ENCODE results near the gene CCDC138. TPM values are rescaled to one million over a fixed set of nuclear protein-coding genes. Genes with fewer than 3 reads are reported as not detected.

The CCDC138 gene
- total RNA-seq, 2 experiments from 2014 or later, result 4.7 to 5.8 TPM

DNA sequence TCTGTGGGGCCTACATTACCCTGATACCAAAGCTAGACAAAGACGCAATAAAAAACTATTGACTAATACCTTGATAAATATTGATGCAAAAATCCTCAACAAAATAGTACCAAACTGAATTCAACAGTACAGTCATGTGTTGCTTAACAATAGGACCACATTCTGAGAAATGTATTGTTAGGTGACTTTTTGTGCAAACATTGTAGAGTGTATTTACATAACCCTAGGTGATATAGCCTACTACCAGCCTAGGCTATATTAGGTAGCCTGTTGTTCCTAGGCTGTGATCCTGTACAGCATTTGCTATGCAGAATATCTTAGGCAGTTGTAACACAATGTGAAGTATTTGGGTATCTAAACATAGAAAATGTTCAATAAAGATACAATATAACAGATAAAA lies 36.7 kb downstream of the CCDC138 start:
- intact Hi-C loops (cut with DNase I, micrococcal nuclease), result no loop called here
- TF ChIP-seq, protein P1, sequence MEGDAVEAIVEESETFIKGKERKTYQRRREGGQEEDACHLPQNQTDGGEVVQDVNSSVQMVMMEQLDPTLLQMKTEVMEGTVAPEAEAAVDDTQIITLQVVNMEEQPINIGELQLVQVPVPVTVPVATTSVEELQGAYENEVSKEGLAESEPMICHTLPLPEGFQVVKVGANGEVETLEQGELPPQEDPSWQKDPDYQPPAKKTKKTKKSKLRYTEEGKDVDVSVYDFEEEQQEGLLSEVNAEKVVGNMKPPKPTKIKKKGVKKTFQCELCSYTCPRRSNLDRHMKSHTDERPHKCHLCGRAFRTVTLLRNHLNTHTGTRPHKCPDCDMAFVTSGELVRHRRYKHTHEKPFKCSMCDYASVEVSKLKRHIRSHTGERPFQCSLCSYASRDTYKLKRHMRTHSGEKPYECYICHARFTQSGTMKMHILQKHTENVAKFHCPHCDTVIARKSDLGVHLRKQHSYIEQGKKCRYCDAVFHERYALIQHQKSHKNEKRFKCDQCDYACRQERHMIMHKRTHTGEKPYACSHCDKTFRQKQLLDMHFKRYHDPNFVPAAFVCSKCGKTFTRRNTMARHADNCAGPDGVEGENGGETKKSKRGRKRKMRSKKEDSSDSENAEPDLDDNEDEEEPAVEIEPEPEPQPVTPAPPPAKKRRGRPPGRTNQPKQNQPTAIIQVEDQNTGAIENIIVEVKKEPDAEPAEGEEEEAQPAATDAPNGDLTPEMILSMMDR (IDR thresholded peaks at IDR 0.05), result no peak
- POLR2A ChIA-PET, result no interaction called here
- Mint-ChIP-seq H3K27ac (no peak overlapping the region), H3K27me3 (no peaks in the 10 kb centered on the region), H3K4me3 (no peak overlapping the region), H3K9me3 (peaks cover 2% of the 10 kb centered on the region), H3K36me3 (ENCODE audit: low read depth) (peaks cover 43% of the 10 kb centered on the region), H3K4me1 (ENCODE audit: low read depth) (no peaks in the 10 kb centered on the region)
- no peak overlapping the region for H3K4me3 ChIP-seq (ENCODE audit: low read length)
- H3K4me1 ChIP-seq (ENCODE audit: insufficient read depth, low read length), result no peaks in the 10 kb centered on the region
- H3K9me3 ChIP-seq (ENCODE audit: control insufficient read depth in 1 of 2, insufficient read depth in 1 of 2, low read length in 2 of 2), result peaks cover 3 to 11% of the 10 kb centered on the region in 2 experiments
- DNase-seq (no peak), ATAC-seq (ENCODE audit: poor library complexity) (no peak)
- CTCF ChIA-PET, result no interaction called here
- H3K27ac ChIP-seq (ENCODE audit: low read depth in 1 of 2, low read length in 2 of 2), result no peak overlapping the region
- H3K36me3 ChIP-seq (ENCODE audit: insufficient read depth, low read length), result peaks cover 6% of the 10 kb centered on the region
- H3K27me3 ChIP-seq (ENCODE audit: control insufficient read depth in 1 of 2, insufficient read depth in 2 of 2, low read length in 2 of 2), result no peaks in the 10 kb centered on the region

DNA sequence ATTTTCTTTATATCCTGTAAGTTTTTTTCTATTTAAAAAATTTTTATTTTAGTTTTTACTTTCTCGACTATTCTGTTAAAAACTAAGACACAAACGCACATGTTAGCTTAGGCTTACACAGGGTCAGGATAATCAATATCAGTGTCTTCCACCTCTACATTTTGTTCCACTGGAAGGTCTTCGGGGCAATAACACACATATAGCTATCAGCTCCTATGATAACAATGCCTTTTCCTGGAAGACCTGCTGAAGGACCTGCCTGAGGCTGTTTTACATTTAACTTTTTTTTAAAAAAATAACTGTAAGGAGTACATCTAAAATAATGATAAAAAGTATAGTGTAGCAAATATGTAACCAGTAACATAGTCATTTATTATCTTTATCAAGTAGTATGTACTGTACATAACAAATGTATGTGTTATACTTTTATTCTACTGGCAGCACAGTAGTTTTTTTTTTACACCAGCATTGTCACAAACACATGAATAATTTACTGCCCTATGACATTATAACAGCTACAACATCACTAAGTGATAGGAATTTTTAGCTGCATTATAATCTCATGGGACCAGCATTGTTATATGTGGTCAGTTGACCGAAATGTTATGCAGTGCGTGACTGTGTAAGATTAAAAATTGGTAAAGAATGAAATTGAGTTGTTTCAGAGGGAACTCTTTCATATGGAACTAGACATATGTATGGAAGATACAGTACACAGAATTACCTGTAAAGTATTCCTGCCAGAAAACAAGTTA lies 37.9 kb downstream of the CCDC138 start:
- H3K27ac Mint-ChIP-seq, result no peak overlapping the region
- TF ChIP-seq, protein P1 (IDR thresholded peaks at IDR 0.05), result no peak
- no peaks in the 10 kb centered on the region for H3K4me1 Mint-ChIP-seq (ENCODE audit: low read depth)
- Histone ChIP-seq H3K27ac (ENCODE audit: low read depth in 1 of 2, low read length in 2 of 2) (no peak overlapping the region), H3K9me3 (ENCODE audit: control insufficient read depth in 1 of 2, insufficient read depth in 1 of 2, low read length in 2 of 2) (peaks cover 3 to 11% of the 10 kb centered on the region in 2 experiments), H3K36me3 (ENCODE audit: insufficient read depth, low read length) (peaks cover 2% of the 10 kb centered on the region), H3K4me1 (ENCODE audit: insufficient read depth, low read length) (no peaks in the 10 kb centered on the region), H3K27me3 (ENCODE audit: control insufficient read depth in 1 of 2, insufficient read depth in 2 of 2, low read length in 2 of 2) (no peaks in the 10 kb centered on the region), H3K4me3 (ENCODE audit: low read length) (no peak overlapping the region)
- peaks cover 37% of the 10 kb centered on the region for H3K36me3 Mint-ChIP-seq (ENCODE audit: low read depth)
- ATAC-seq (ENCODE audit: poor library complexity) (no peak), DNase-seq (no peak)
- H3K4me3 Mint-ChIP-seq, result no peak overlapping the region
- intact Hi-C loops (cut with DNase I, micrococcal nuclease), result no loop called here
- POLR2A ChIA-PET, result no interaction called here
- CTCF ChIA-PET, result no interaction called here
- peaks cover 2% of the 10 kb centered on the region for H3K9me3 Mint-ChIP-seq
- no peaks in the 10 kb centered on the region for H3K27me3 Mint-ChIP-seq

DNA sequence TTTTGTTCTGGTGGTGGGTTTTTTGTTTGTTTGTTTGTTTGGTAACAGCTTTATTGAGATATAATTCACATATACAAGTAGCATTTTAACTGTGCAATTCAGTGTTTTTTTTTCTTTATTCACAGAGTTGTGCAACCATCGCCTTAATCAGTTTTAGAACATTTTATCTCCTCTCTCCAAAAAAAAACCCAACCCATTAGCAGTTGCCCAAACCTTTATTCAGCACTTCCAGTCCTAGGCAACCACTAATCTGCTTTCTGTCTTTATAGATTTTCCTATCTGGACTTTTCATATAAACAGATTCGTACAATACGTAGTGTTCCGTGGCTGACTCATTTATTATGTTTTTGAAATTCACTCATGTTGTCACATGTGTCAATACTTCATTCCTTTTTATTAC lies 38.7 kb downstream of the CCDC138 start:
- no peaks in the 10 kb centered on the region for H3K36me3 ChIP-seq (ENCODE audit: insufficient read depth, low read length)
- ATAC-seq (ENCODE audit: poor library complexity) (no peak), DNase-seq (no peak)
- Mint-ChIP-seq H3K4me3 (no peak overlapping the region), H3K36me3 (ENCODE audit: low read depth) (peaks cover 30% of the 10 kb centered on the region), H3K4me1 (ENCODE audit: low read depth) (no peaks in the 10 kb centered on the region), H3K27ac (no peak overlapping the region), H3K27me3 (no peaks in the 10 kb centered on the region), H3K9me3 (no peaks in the 10 kb centered on the region)
- peaks cover 0 to 4% of the 10 kb centered on the region in 2 experiments for H3K9me3 ChIP-seq (ENCODE audit: control insufficient read depth in 1 of 2, insufficient read depth in 1 of 2, low read length in 2 of 2)
- H3K4me3 ChIP-seq (ENCODE audit: low read length), result no peak overlapping the region
- intact Hi-C loops (cut with DNase I, micrococcal nuclease), result no loop called here
- ChIA-PET CTCF (no interaction called here), POLR2A (no interaction called here)
- H3K27me3 ChIP-seq (ENCODE audit: control insufficient read depth in 1 of 2, insufficient read depth in 2 of 2, low read length in 2 of 2), result no peaks in the 10 kb centered on the region
- TF ChIP-seq, protein P1 (IDR thresholded peaks at IDR 0.05), result no peak
- no peak overlapping the region for H3K27ac ChIP-seq (ENCODE audit: low read depth in 1 of 2, low read length in 2 of 2)
- H3K4me1 ChIP-seq (ENCODE audit: insufficient read depth, low read length), result no peaks in the 10 kb centered on the region

Data from CD4-positive, alpha-beta T cell (primary cell).